ENCODE results near the gene CFB. TPM values are rescaled to one million over a fixed set of nuclear protein-coding genes. Genes with fewer than 3 reads are reported as not detected.

The CFB gene
- total RNA-seq, 4 donors from 2014 or later, result 16.7 to 1,024 (median 264) TPM

GRCh38 chr6:31948753-31949413 lies 3.0 kb downstream of the CFB start:
- ATAC-seq (ENCODE audit: low FRiP score) (peak; percentile 5), DNase-seq (ENCODE audit: low spot score) (no peak)
- TF ChIP-seq CTCF (IDR thresholded peaks at IDR 0.05), result no peak

GRCh38 chr6:31949926-31950548 lies 4.1 kb downstream of the CFB start:
- TF ChIP-seq CTCF (IDR thresholded peaks at IDR 0.05), result no peak
- ATAC-seq (ENCODE audit: low FRiP score) (no peak), DNase-seq (ENCODE audit: low spot score) (no peak)

DNA sequence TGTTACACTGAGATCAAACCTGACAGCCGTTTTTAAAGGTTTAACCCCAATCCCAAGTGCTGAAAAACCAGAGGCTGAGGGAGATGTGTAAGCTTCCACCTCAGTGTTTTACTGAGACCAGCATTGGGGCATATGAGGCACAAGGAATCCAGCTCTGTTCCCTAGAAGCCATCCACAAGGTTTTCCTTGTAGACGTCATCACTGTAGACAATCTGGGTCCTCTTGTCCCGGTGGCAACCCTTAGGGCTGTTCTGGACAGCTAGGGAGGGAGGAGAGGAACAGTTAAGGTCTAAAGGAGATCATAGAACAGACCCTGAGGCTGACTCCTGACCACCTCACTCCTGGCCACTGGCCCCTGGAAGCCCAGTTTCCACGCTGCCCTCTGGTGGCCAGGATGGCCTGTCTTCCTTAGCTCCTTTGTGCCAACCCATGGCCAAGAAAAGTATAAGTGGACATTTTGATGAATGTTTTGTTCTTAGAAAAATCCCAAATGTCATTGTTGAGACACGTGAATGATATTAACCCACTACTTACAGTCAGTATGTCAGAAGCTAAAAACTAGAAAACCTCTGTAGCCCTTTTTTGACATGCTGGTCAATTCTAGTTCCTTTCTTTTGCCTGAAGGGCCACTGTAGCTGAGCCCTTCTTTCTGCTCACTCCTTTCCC lies 6.4 kb downstream of the CFB start:
- ATAC-seq (ENCODE audit: low FRiP score) (peak; percentile 62), DNase-seq (ENCODE audit: low spot score) (no peak)
- TF ChIP-seq CTCF (IDR thresholded peaks at IDR 0.05), result peak in 1 of 3 donors; percentile 37

- no peak for TF ChIP-seq CTCF (IDR thresholded peaks at IDR 0.05)
- ATAC-seq (ENCODE audit: low FRiP score) (no peak), DNase-seq (ENCODE audit: low spot score) (no peak)
Measured at GRCh38 chr6:31952890-31953289, 7.0 kb downstream of the CFB start.

- DNase-seq (ENCODE audit: low spot score) (no peak), ATAC-seq (ENCODE audit: low FRiP score) (no peak)
- TF ChIP-seq CTCF (IDR thresholded peaks at IDR 0.05), result no peak
Measured at GRCh38 chr6:31954511-31954910, 8.6 kb downstream of the CFB start.

GRCh38 chr6:31956796-31957195 lies 10.9 kb downstream of the CFB start:
- no peak for TF ChIP-seq CTCF (IDR thresholded peaks at IDR 0.05)
- DNase-seq (ENCODE audit: low spot score) (no peak), ATAC-seq (ENCODE audit: low FRiP score) (no peak)

- DNase-seq (ENCODE audit: low spot score) (no peak), ATAC-seq (ENCODE audit: low FRiP score) (peak; percentile 5)
- no peak for TF ChIP-seq CTCF (IDR thresholded peaks at IDR 0.05)
Measured at GRCh38 chr6:31958412-31958740, 12.5 kb downstream of the CFB start.
